IMR-90 (cell line): ENCODE measurements around the gene PKD2L1. TPM values are rescaled to one million over a fixed set of nuclear protein-coding genes. Genes with fewer than 3 reads are reported as not detected.
A peak's percentile ranks its signal among the peaks of the same experiment; 100 is the strongest.
"Not testable (repeated sequence)": the region's sequence is repeated elsewhere in the genome, so short reads cannot be mapped to it uniquely, and the experiment has no call there.

Source experiments
- ATAC-seq: fragments of 200-7000 bp; cut with Tn5 transposase; 2 replicates; pipeline ENCODE4 v1.9.1; 2020; ENCODE audit warnings: low read depth, mild to moderate bottlenecking, moderate library complexity
- BruUV-seq: library from RNA; stranded (reverse); fragments of 400-500 nt; replicated peaks from 2 replicates; lab custom pipeline; 2021; lab: Mats Ljungman, UMichigan
- CTCF ChIA-PET: fragments of 300-600 bp; formaldehyde crosslinking; extraction: SDS; loops from one replicate; lab custom pipeline; 2021; ENCODE audit warnings: antibody characterized with exemption; lab: Yijun Ruan, JAX
- POLR2A ChIA-PET: fragments of 300-600 bp; sonication (Branson Sonifier 250); formaldehyde crosslinking; loops from one replicate; lab custom pipeline; 2022; ENCODE audit warnings: antibody characterized with exemption; ENCODE audit not compliant: unreplicated experiment; lab: Charles Lee
- DNase-seq: peaks from one replicate; pipeline ENCODE4 v3.0.0; 2013
- H2AFZ ChIP-seq: replicated peaks from 2 replicates; pipeline ENCODE3; 2013; ENCODE audit warnings: low read length, mild to moderate bottlenecking; ENCODE audit not compliant: poor library complexity
- H2AK5ac ChIP-seq: 2 replicates; pipeline ENCODE4 v1.6.1; 2013; ENCODE audit warnings: low read depth, low read length, inconsistent platforms
- H2AK9ac ChIP-seq: replicated peaks from 2 replicates; pipeline ENCODE3; 2013; ENCODE audit warnings: mild to moderate bottlenecking, low read depth, low read length, moderate library complexity; ENCODE audit not compliant: poor library complexity
- H2BK120ac ChIP-seq: 2 replicates; pipeline ENCODE4 v1.6.1; 2013; ENCODE audit warnings: low read depth, low read length, inconsistent platforms
- H2BK15ac ChIP-seq: 3 replicates; pipeline ENCODE4 v1.6.1; 2013; ENCODE audit warnings: low read depth, low read length, inconsistent platforms
- H2BK20ac ChIP-seq: 2 replicates; pipeline ENCODE4 v1.6.1; 2013; ENCODE audit warnings: low read depth, mild to moderate bottlenecking, inconsistent platforms, low read length, moderate library complexity
- H2BK5ac ChIP-seq: 2 replicates; pipeline ENCODE4 v1.6.1; 2013; ENCODE audit warnings: mild to moderate bottlenecking, low read depth, low read length, inconsistent platforms; ENCODE audit not compliant: poor library complexity, severe bottlenecking
- H3K14ac ChIP-seq: replicated peaks from 2 replicates; pipeline ENCODE4 v1.6.1; 2013; ENCODE audit warnings: low read depth, low read length, inconsistent platforms
- H3K18ac ChIP-seq: 2 replicates; pipeline ENCODE4 v1.6.1; 2013; ENCODE audit warnings: low read depth, low read length, control low read depth
- H3K23ac ChIP-seq: 2 replicates; pipeline ENCODE4 v1.6.1; 2013; ENCODE audit warnings: low read depth, low read length, inconsistent platforms
- H3K27ac ChIP-seq: 2 replicates; pipeline ENCODE4 v1.5.1; 2013; ENCODE audit warnings: mild to moderate bottlenecking, control low read depth, low read length; ENCODE audit not compliant: insufficient read depth
- H3K27me3 ChIP-seq: 2 replicates; pipeline ENCODE4 v1.6.1; 2013; ENCODE audit warnings: low read length; ENCODE audit not compliant: control insufficient read depth, insufficient read depth
- H3K36me3 ChIP-seq: 2 replicates; pipeline ENCODE4 v1.6.1; 2013; ENCODE audit warnings: low read length, mixed read lengths; ENCODE audit not compliant: control insufficient read depth, insufficient read depth
- H3K4ac ChIP-seq: 2 replicates; pipeline ENCODE4 v1.6.1; 2013; ENCODE audit warnings: low read depth, low read length, inconsistent platforms
- H3K4me1 ChIP-seq: 2 replicates; pipeline ENCODE4 v1.6.1; 2013; ENCODE audit warnings: low read length, mixed read lengths; ENCODE audit not compliant: control insufficient read depth, insufficient read depth
- H3K4me2 ChIP-seq: 2 replicates; pipeline ENCODE4 v1.6.1; 2013; ENCODE audit warnings: low read depth, mild to moderate bottlenecking, control low read depth, low read length, moderate library complexity
- H3K4me3 ChIP-seq: 2 replicates; pipeline ENCODE4 v1.5.1; 2013; ENCODE audit warnings: low read depth, mild to moderate bottlenecking, control low read depth, low read length, moderate library complexity; ENCODE audit not compliant: insufficient read depth
- H3K56ac ChIP-seq: 2 replicates; pipeline ENCODE4 v1.6.1; 2013; ENCODE audit warnings: low read length, inconsistent platforms; ENCODE audit not compliant: insufficient read depth; ENCODE audit errors: extremely low read depth
- H3K79me1 ChIP-seq, 2 experiments: 2 replicates each; pipeline ENCODE4 v1.6.1; 2013; ENCODE audit warnings: low read length in 2 of 2, inconsistent platforms in 1 of 2, low read depth in 1 of 2
- H3K9ac ChIP-seq: 2 replicates; pipeline ENCODE4 v1.6.1; 2013; ENCODE audit warnings: low read depth, low read length, control low read depth
- H3K9me1 ChIP-seq: 2 replicates; pipeline ENCODE4 v1.6.1; 2013; ENCODE audit warnings: low read length, inconsistent platforms; ENCODE audit not compliant: insufficient read depth
- H3K9me3 ChIP-seq: 2 replicates; pipeline ENCODE4 v1.6.1; 2013; ENCODE audit warnings: low read length; ENCODE audit not compliant: control insufficient read depth, insufficient read depth
- H4K20me1 ChIP-seq: 2 replicates; pipeline ENCODE4 v1.6.1; 2013; ENCODE audit warnings: low read length, inconsistent platforms; ENCODE audit not compliant: insufficient read depth
- H4K5ac ChIP-seq: 2 replicates; pipeline ENCODE4 v1.6.1; 2013; ENCODE audit warnings: mild to moderate bottlenecking, low read depth, low read length, control low read depth
- H4K8ac ChIP-seq, 2 experiments: 2 replicates each; pipeline ENCODE4 v1.6.1; 2013; ENCODE audit warnings: low read depth in 2 of 2, low read length in 2 of 2, control low read depth in 1 of 2, inconsistent platforms in 1 of 2
- H4K91ac ChIP-seq: 2 replicates; pipeline ENCODE4 v1.6.1; 2013; ENCODE audit warnings: low read depth, low read length, inconsistent platforms; ENCODE audit not compliant: insufficient read depth
- CHD1 ChIP-seq: IDR thresholded peaks from 2 replicates; pipeline ENCODE4 v1.6.1; 2012; ENCODE audit warnings: low read depth, low read length, improper control_type of control experiment
- MXI1 ChIP-seq: IDR thresholded peaks from 2 replicates; pipeline ENCODE4 v1.6.1; 2012; ENCODE audit warnings: low read depth, mild to moderate bottlenecking, low read length, moderate library complexity, borderline replicate concordance
- WGBS, 2 experiments: methylation state at CpG; one replicate each; pipeline versions ENCODE4 v1.1.5 to v1.1.7; 2013; ENCODE audit warnings: missing lambda C conversion rate in 2 of 2; ENCODE audit not compliant: insufficient read length in 1 of 2; ENCODE audit errors: extremely low coverage in 2 of 2; 5-methylcytosine and 5-hydroxymethylcytosine counted together
- dilution Hi-C: fragments of 300-500 bp; cut with HindIII; formaldehyde crosslinking; loops from one replicate; pipeline ENCODE4 v1.14.3; 2018; ENCODE audit warnings: low sequenced_read_pairs; ENCODE audit not compliant: unreplicated experiment
- in situ Hi-C: fragments of 300-500 bp; cut with MboI; formaldehyde crosslinking; loops from 3 replicates; pipeline ENCODE4 v1.14.3; 2019; ENCODE audit warnings: low sequenced_read_pairs, inconsistent platforms, mixed read lengths
- intact Hi-C: fragments of 100-400 bp; cut with micrococcal nuclease; formaldehyde crosslinking; loops from 2 replicates; pipeline ENCODE4 v1.10.0; 2022
- polyA plus RNA-seq, 3 experiments: library from polyadenylated mRNA; depleted of rRNA; stranded (reverse); fragments of >200 nt; gene quantifications; 2 replicates each; pipeline ENCODE4 v1.2.3, GENCODE V29; 2012; ENCODE audit warnings: low replicate concordance in 1 of 3
- total RNA-seq: library from RNA; depleted of rRNA; stranded (reverse); fragments of >200 nt; gene quantifications from 2 replicates; pipeline ENCODE4 v1.2.3, GENCODE V29; 2012
- TF ChIP-seq, protein P1 (sequence below): fragments of 150-350 bp; IDR thresholded peaks from 2 replicates; pipeline ENCODE4 v1.6.1; 2017; ENCODE audit warnings: mild to moderate bottlenecking, antibody characterized with exemption, low read length, low read depth

The PKD2L1 gene
- total and polyA plus RNA-seq, 2 of the 4 experiments (the other 2 are of a cell fraction), result not detected

DNA sequence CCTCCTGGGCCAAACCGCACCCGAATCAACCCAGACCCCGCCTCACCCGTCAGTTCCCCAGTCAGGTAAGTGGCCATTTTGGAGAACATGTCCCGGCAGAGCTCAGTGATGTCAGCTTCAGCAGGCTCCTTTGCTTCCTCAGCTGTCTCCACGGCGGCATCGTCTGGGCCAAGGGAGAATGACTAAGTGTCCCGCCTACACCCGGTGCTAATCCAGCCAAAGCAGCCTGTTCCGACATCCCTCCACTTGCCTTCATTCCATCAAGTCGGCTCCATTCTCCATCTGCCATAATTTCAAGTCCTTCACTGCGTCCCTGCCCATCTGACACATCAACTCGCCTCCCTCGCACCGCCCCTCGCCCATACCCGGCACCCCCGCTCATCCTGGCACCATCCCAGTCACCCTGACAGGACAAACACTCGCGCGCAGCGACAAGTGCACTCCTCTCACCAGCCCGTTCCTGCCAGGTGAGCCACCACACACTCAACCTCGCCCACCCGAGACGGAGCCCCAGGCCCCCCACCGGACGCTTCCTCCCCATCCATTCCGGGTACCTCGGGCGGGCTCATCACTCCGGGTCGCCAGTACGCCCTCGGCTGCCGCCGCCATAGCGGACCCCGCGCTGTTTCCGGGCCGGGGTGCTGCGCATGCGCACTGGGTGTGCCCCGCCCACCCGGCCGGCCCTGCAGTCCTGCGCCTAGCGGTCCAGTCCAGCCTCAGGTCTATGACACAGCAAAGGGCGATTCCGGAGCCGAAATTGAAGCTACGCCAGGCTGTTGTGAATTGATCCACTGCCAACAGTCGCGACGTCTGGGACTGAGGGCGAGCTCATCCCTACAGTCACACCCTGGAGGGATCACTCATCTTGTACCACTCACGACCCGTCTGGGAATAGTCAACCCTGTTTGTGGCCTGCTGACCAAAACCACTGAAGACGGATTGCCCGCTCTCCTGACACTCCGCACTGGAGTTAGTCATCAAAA lies 43.7 kb downstream of the PKD2L1 start, which contains the start of gene BLOC1S2 (continued):
- TF ChIP-seq, protein P1, sequence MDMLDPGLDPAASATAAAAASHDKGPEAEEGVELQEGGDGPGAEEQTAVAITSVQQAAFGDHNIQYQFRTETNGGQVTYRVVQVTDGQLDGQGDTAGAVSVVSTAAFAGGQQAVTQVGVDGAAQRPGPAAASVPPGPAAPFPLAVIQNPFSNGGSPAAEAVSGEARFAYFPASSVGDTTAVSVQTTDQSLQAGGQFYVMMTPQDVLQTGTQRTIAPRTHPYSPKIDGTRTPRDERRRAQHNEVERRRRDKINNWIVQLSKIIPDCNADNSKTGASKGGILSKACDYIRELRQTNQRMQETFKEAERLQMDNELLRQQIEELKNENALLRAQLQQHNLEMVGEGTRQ, result no peak
- TF ChIP-seq MXI1 (no peak), CHD1 (peak; percentile 17; the same call in 1 of the 2 replicates)

DNA sequence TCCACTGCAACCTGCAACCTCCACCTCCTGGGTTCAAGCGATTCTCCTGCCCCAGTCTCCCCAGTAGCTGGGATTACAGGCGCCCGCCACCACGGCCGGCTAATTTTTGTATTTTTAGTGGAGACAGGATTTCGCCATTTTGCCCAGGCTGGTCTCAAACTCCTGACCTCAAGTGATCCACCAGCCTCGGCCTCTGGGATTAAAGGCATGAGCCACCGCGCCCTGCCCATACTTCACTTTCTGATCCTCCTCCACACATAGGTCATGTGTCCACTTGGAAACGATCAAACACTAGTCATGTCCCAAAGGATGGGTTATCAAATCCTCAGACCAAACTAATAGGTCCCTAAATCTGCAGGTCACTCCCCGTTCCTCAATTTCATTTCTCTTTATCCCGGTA lies 44.7 kb downstream of the PKD2L1 start:
- H3K9me1 ChIP-seq, H3K9me3 ChIP-seq, H3K27me3 ChIP-seq, H3K4me1 ChIP-seq, BruUV-seq, CTCF ChIA-PET, in situ Hi-C loops, intact Hi-C loops, dilution Hi-C loops, DNase-seq, ATAC-seq, H3K36me3 ChIP-seq: not testable (repeated sequence)
- peak overlapping the region; percentile 29; the same call in 1 of the 3 replicates for H2BK15ac ChIP-seq
- peak overlapping the region; percentile 53; the same call in 1 of the 2 replicates for H4K5ac ChIP-seq
- peak overlapping the region; percentile 83 for H3K27ac ChIP-seq
- H3K23ac ChIP-seq, result peak overlapping the region; percentile 87
- H2AK5ac ChIP-seq, result peak overlapping the region; percentile 85; the same call in 1 of the 2 replicates
- peak overlapping the region; percentile 76 to 95 for H4K8ac ChIP-seq
- peak overlapping the region; percentile 40 for H2AFZ ChIP-seq
- H2BK120ac ChIP-seq, result peak overlapping the region; percentile 83
- H3K14ac ChIP-seq, result peak overlapping the region; percentile 97
- peak overlapping the region; percentile 95 for H2AK9ac ChIP-seq
- peak overlapping the region; percentile 19; the same call in 1 of the 2 replicates for H3K18ac ChIP-seq
- H3K4ac ChIP-seq, result peak overlapping the region; percentile 96
- H2BK5ac ChIP-seq, result peak overlapping the region; percentile 93
- WGBS, 2 experiments, result 93 to 100% methylated on average over 1 to 3 of the region's 12 CpGs
- H3K4me2 ChIP-seq, result peak overlapping the region; percentile 82
- H2BK20ac ChIP-seq, result peak overlapping the region; percentile 12
- peak overlapping the region; percentile 81 for H4K91ac ChIP-seq
- H4K20me1 ChIP-seq, result peaks cover 13% of the 10 kb centered on the region; the same call in 1 of the 2 replicates
- peaks cover 14 to 50% of the 10 kb centered on the region in 2 experiments for H3K79me1 ChIP-seq
- POLR2A ChIA-PET, result interaction anchor here (0.6 kb wide), 1 partner anchor 14 kb away, joined by 3 read pairs; no protein-coding TSS in a partner anchor
- peak overlapping the region; percentile 92 for H3K56ac ChIP-seq
- peak overlapping the region; percentile 64; the same call in 1 of the 2 replicates for H3K4me3 ChIP-seq
- peak overlapping the region; percentile 76 for H3K9ac ChIP-seq
